DOHH2 (cell line): ENCODE measurements around the gene ERVFRD-1.

ENCODE experiments used
- H3F3A ChIP-seq: fragments of 200-600 bp; sonication (generic), shearing (Covaris generic); 2 replicates; pipeline ENCODE4 v1.6.0; 2016; ENCODE audit warnings: antibody characterized with exemption, mild to moderate bottlenecking; ENCODE audit not compliant: control insufficient read depth, insufficient read depth
- H3K27ac ChIP-seq: fragments of 200-600 bp; sonication (generic); 2 replicates; pipeline ENCODE4 v1.5.1; 2014; ENCODE audit warnings: low read depth, mild to moderate bottlenecking, low read length, moderate library complexity
- H3K27me3 ChIP-seq: fragments of 200-600 bp; sonication (generic); 2 replicates; pipeline ENCODE4 v1.6.1; 2014; ENCODE audit warnings: mild to moderate bottlenecking, low read length, mixed read lengths; ENCODE audit not compliant: control insufficient read depth
- H3K36me3 ChIP-seq: fragments of 200-600 bp; sonication (generic); 2 replicates; pipeline ENCODE4 v1.6.1; 2014; ENCODE audit warnings: mild to moderate bottlenecking, low read length, moderate library complexity, mixed read lengths; ENCODE audit not compliant: control insufficient read depth
- H3K4me1 ChIP-seq: fragments of 200-600 bp; sonication (generic); 2 replicates; pipeline ENCODE4 v1.6.1; 2014; ENCODE audit warnings: mild to moderate bottlenecking, low read length, mixed read lengths; ENCODE audit not compliant: control insufficient read depth
- H3K4me2 ChIP-seq: fragments of 200-600 bp; sonication (generic); 2 replicates; pipeline ENCODE4 v1.6.0; 2014; ENCODE audit warnings: mild to moderate bottlenecking, low read length, moderate library complexity
- H3K4me3 ChIP-seq: fragments of 200-600 bp; sonication (generic); 2 replicates; pipeline ENCODE4 v1.5.1; 2014; ENCODE audit warnings: mild to moderate bottlenecking, low read length, mixed read lengths
- H3K79me2 ChIP-seq: fragments of 200-600 bp; sonication (generic); 2 replicates; pipeline ENCODE4 v1.6.1; 2014; ENCODE audit warnings: mild to moderate bottlenecking, low read length, mixed read lengths; ENCODE audit not compliant: control insufficient read depth
- H3K9me2 ChIP-seq: fragments of 200-600 bp; sonication (generic); replicated peaks from 2 replicates; pipeline ENCODE4 v1.6.1; 2014; ENCODE audit warnings: mild to moderate bottlenecking, low read length, mixed read lengths; ENCODE audit not compliant: control insufficient read depth
- H3K9me3 ChIP-seq: fragments of 200-600 bp; sonication (generic); 2 replicates; pipeline ENCODE4 v1.6.1; 2014; ENCODE audit warnings: antibody characterized with exemption, low read length, mixed read lengths; ENCODE audit not compliant: control insufficient read depth, insufficient read depth
- H4K20me1 ChIP-seq: fragments of 200-600 bp; sonication (generic); 2 replicates; pipeline ENCODE4 v1.6.0; 2014; ENCODE audit warnings: low read depth, mild to moderate bottlenecking, antibody characterized with exemption, low read length, moderate library complexity; ENCODE audit not compliant: control insufficient read depth, insufficient read depth
- EZH2phosphoT487 ChIP-seq: fragments of 200-600 bp; sonication (generic); IDR thresholded peaks from 2 replicates; pipeline ENCODE4 v1.6.1; 2017; ENCODE audit warnings: borderline replicate concordance, mild to moderate bottlenecking, antibody characterized with exemption, low read length, moderate library complexity, mixed read lengths
- TF ChIP-seq, protein P1 (sequence below): fragments of 200-600 bp; sonication (generic); IDR thresholded peaks from one replicate; pipeline ENCODE4 v1.5.1; 2014; ENCODE audit warnings: antibody characterized with exemption, mild to moderate bottlenecking, low read depth, low read length; ENCODE audit not compliant: poor library complexity, severe bottlenecking

ERVFRD-1 gene

GRCh38 chr6:11101417-11101816 is 10.1 kb downstream of the ERVFRD-1 start:
- H3K9me2 ChIP-seq: no peaks in the 10 kb centered on the region
- no peak overlapping the region for H3K27ac ChIP-seq
- no peak for TF ChIP-seq EZH2phosphoT487
- TF ChIP-seq, protein P1, sequence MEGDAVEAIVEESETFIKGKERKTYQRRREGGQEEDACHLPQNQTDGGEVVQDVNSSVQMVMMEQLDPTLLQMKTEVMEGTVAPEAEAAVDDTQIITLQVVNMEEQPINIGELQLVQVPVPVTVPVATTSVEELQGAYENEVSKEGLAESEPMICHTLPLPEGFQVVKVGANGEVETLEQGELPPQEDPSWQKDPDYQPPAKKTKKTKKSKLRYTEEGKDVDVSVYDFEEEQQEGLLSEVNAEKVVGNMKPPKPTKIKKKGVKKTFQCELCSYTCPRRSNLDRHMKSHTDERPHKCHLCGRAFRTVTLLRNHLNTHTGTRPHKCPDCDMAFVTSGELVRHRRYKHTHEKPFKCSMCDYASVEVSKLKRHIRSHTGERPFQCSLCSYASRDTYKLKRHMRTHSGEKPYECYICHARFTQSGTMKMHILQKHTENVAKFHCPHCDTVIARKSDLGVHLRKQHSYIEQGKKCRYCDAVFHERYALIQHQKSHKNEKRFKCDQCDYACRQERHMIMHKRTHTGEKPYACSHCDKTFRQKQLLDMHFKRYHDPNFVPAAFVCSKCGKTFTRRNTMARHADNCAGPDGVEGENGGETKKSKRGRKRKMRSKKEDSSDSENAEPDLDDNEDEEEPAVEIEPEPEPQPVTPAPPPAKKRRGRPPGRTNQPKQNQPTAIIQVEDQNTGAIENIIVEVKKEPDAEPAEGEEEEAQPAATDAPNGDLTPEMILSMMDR: no peak
- peaks cover 100% of the 10 kb centered on the region for H3K79me2 ChIP-seq
- no peaks in the 10 kb centered on the region for H3F3A ChIP-seq
- H3K4me3 ChIP-seq: no peak overlapping the region
- peaks cover 13% of the 10 kb centered on the region for H3K36me3 ChIP-seq
- H3K4me1 ChIP-seq: no peaks in the 10 kb centered on the region
- H3K4me2 ChIP-seq: no peak overlapping the region
- H4K20me1 ChIP-seq: 0 out of 2 replicates have a peak, but pooled peaks cover 1% of the 10 kb centered on the region
- H3K9me3 ChIP-seq: no peaks in the 10 kb centered on the region
- no peaks in the 10 kb centered on the region for H3K27me3 ChIP-seq

DNA sequence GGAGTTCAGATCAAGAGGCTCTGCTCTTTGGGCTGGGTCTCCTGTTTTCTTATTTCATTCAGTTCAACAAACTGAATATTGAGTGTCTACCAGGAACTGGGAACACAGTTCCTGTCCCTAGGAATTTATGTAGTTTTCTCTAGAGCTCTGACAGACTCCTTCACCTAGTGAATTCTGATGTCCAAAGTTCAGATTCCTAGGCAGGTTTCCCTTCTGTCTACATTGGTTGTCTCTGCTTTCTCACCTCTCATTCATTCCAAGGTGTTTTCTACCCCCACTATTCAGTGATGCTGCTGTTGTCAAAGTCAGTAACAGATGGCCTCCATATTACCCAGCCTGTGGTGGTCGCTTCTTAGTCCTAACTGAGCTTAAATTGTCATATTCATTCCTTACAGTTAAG is 13.5 kb downstream of the ERVFRD-1 start:
- Histone ChIP-seq H3F3A (no peaks in the 10 kb centered on the region), H3K9me2 (no peaks in the 10 kb centered on the region), H3K9me3 (no peaks in the 10 kb centered on the region), H3K79me2 (peaks cover 89% of the 10 kb centered on the region), H3K4me3 (no peak overlapping the region), H3K4me1 (peaks cover 12% of the 10 kb centered on the region), H3K27me3 (no peaks in the 10 kb centered on the region), H3K4me2 (no peak overlapping the region), H4K20me1 (no peaks in the 10 kb centered on the region), H3K36me3 (peaks cover 13% of the 10 kb centered on the region), H3K27ac (no peak overlapping the region)
- no peak for TF ChIP-seq EZH2phosphoT487
- TF ChIP-seq, protein P1: no peak

DNA sequence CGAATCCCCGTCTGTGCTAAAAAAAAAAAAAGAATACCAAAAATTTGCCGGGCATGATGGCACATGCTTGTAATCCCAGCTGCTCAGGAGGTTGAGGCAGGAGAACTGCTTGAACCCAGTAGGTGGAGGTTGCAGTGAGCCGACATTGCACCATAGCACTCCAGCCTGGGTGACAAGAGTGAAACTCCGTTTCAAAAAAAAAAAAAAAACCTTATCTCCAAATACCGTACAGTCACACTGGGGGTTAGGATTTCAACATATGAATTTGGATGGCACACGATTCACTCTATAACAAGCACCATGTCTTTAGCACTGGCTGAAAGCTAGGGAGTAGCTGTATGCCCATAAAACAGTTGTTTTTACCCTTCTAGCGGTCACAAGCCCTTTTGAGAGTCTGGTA is 14.0 kb downstream of the ERVFRD-1 start:
- TF ChIP-seq EZH2phosphoT487: no peak
- TF ChIP-seq, protein P1: no peak
- Histone ChIP-seq H3F3A (no peaks in the 10 kb centered on the region), H3K27me3 (no peaks in the 10 kb centered on the region), H4K20me1 (no peaks in the 10 kb centered on the region), H3K79me2 (peaks cover 84% of the 10 kb centered on the region), H3K27ac (no peak overlapping the region), H3K9me3 (no peaks in the 10 kb centered on the region), H3K9me2 (no peaks in the 10 kb centered on the region), H3K36me3 (peaks cover 13% of the 10 kb centered on the region), H3K4me2 (no peak overlapping the region), H3K4me3 (no peak overlapping the region), H3K4me1 (peaks cover 17% of the 10 kb centered on the region)
